Astrocyte (in vitro differentiated cells and primary cell): ENCODE measurements around the gene WBP2NL. TPM values are rescaled to one million over a fixed set of nuclear protein-coding genes. Genes with fewer than 3 reads are reported as not detected.

Experiments used
- DNase-seq: peaks from one replicate; pipeline ENCODE4 v3.0.0-alpha.2; 2010; ENCODE audit warnings: low read depth
- FAIRE-seq: peaks from 2 replicates; lab custom pipeline; 2011; peaks lifted over from hg19 to GRCh38; lab: Jason Lieb, UNC
- H2AFZ ChIP-seq: 2 replicates; pipeline ENCODE4 v1.6.0; 2012; ENCODE audit warnings: low read depth, low read length, inconsistent platforms
- H3K27ac ChIP-seq: 2 replicates; pipeline ENCODE4 v1.5.1; 2011; ENCODE audit warnings: low read depth, low read length, inconsistent platforms
- H3K27me3 ChIP-seq: 2 replicates; pipeline ENCODE4 v1.6.0; 2011; ENCODE audit warnings: low read length, inconsistent platforms; ENCODE audit not compliant: insufficient read depth
- H3K36me3 ChIP-seq: 2 replicates; pipeline ENCODE4 v1.5.1; 2011; ENCODE audit warnings: low read length, inconsistent platforms; ENCODE audit not compliant: insufficient read depth
- H3K4me1 ChIP-seq: 2 replicates; pipeline ENCODE4 v1.5.1; 2011; ENCODE audit warnings: low read length, inconsistent platforms; ENCODE audit not compliant: insufficient read depth
- H3K4me2 ChIP-seq: 2 replicates; pipeline ENCODE4 v1.6.0; 2012; ENCODE audit warnings: low read length, inconsistent platforms
- H3K4me3 ChIP-seq: 2 replicates; pipeline ENCODE4 v1.5.1; 2011; ENCODE audit warnings: low read depth, mild to moderate bottlenecking, low read length, inconsistent platforms; ENCODE audit not compliant: insufficient read depth
- H3K79me2 ChIP-seq: 2 replicates; pipeline ENCODE4 v1.6.0; 2012; ENCODE audit warnings: mild to moderate bottlenecking, low read length, inconsistent platforms; ENCODE audit not compliant: insufficient read depth
- H3K9ac ChIP-seq: 2 replicates; pipeline ENCODE4 v1.6.0; 2012; ENCODE audit warnings: mild to moderate bottlenecking, low read length, inconsistent platforms
- H3K9me3 ChIP-seq: 2 replicates; pipeline ENCODE4 v1.5.1; 2012; ENCODE audit warnings: low read depth, mild to moderate bottlenecking, low read length, inconsistent platforms; ENCODE audit not compliant: insufficient read depth
- H4K20me1 ChIP-seq: 2 replicates; pipeline ENCODE4 v1.6.0; 2012; ENCODE audit warnings: low read length, inconsistent platforms; ENCODE audit not compliant: insufficient read depth
- H3K27ac Mint-ChIP-seq: one replicate; pipeline ENCODE4 v1.8.0; 2021; ENCODE audit warnings: mild to moderate bottlenecking, mixed read lengths; ENCODE audit not compliant: unreplicated experiment
- H3K27me3 Mint-ChIP-seq: one replicate; pipeline ENCODE4 v1.8.0; 2021; ENCODE audit warnings: low read depth, mixed read lengths; ENCODE audit not compliant: unreplicated experiment
- H3K36me3 Mint-ChIP-seq: one replicate; pipeline ENCODE4 v1.8.0; 2021; ENCODE audit warnings: low read depth, mixed read lengths; ENCODE audit not compliant: unreplicated experiment
- H3K4me1 Mint-ChIP-seq: one replicate; pipeline ENCODE4 v1.8.0; 2021; ENCODE audit warnings: low read depth, mixed read lengths; ENCODE audit not compliant: unreplicated experiment
- H3K4me3 Mint-ChIP-seq: one replicate; pipeline ENCODE4 v1.8.0; 2021; ENCODE audit warnings: mild to moderate bottlenecking, moderate library complexity, mixed read lengths; ENCODE audit not compliant: unreplicated experiment
- H3K9me3 Mint-ChIP-seq: one replicate; pipeline ENCODE4 v1.8.0; 2021; ENCODE audit warnings: mild to moderate bottlenecking, mixed read lengths; ENCODE audit not compliant: unreplicated experiment
- CTCF ChIP-seq: IDR thresholded peaks from 2 replicates; pipeline ENCODE4 v1.5.1; 2011; ENCODE audit warnings: low read depth, mild to moderate bottlenecking, inconsistent platforms, low read length, moderate library complexity; ENCODE audit not compliant: insufficient read depth
- EZH2 ChIP-seq: IDR thresholded peaks from 2 replicates; pipeline ENCODE4 v1.6.1; 2012; ENCODE audit warnings: mild to moderate bottlenecking, low read length, inconsistent platforms; ENCODE audit not compliant: insufficient read depth
- total RNA-seq: library from RNA; stranded (reverse); gene quantifications from 2 replicates; pipeline ENCODE4 v1.2.1, GENCODE V29; 2021

Gene WBP2NL
- total RNA-seq, 1 donor from 2014 or later: not detected

- Mint-ChIP-seq H3K4me1 (peaks cover 5% of the 10 kb centered on the region), H3K36me3 (no peaks in the 10 kb centered on the region)
- FAIRE-seq: no peak
Observed at GRCh38 chr22:41963453-41964111, 35.0 kb upstream of the WBP2NL start.

GRCh38 chr22:41964112-41964491, 34.5 kb upstream of the WBP2NL start:
- TF ChIP-seq CTCF: no peak
- TF ChIP-seq EZH2: no peak
- Histone ChIP-seq H3K27ac (no peak overlapping the region), H3K4me1 (peaks cover 5% of the 10 kb centered on the region), H3K4me3 (no peak overlapping the region), H3K9ac (no peak overlapping the region), H3K79me2 (no peaks in the 10 kb centered on the region), H3K27me3 (no peaks in the 10 kb centered on the region), H2AFZ (no peak overlapping the region), H4K20me1 (no peaks in the 10 kb centered on the region), H3K4me2 (no peak overlapping the region), H3K36me3 (no peaks in the 10 kb centered on the region), H3K9me3 (no peaks in the 10 kb centered on the region)
- H3K27ac Mint-ChIP-seq: no peak overlapping the region
- H3K4me1 Mint-ChIP-seq: peaks cover 5% of the 10 kb centered on the region
- no peak overlapping the region for H3K4me3 Mint-ChIP-seq
- FAIRE-seq (no peak), DNase-seq (no peak)
- no peaks in the 10 kb centered on the region for H3K9me3 Mint-ChIP-seq
- no peaks in the 10 kb centered on the region for H3K36me3 Mint-ChIP-seq
- peaks cover 16% of the 10 kb centered on the region for H3K27me3 Mint-ChIP-seq

More at GRCh38 chr22:41963453-41964111, 35.0 kb upstream of the WBP2NL start:
- no peak overlapping the region for H3K9ac ChIP-seq
- H3K27ac ChIP-seq: no peak overlapping the region
- H3K4me1 ChIP-seq: peaks cover 5% of the 10 kb centered on the region
- no peaks in the 10 kb centered on the region for H4K20me1 ChIP-seq
- H3K79me2 ChIP-seq: no peaks in the 10 kb centered on the region
- H3K4me2 ChIP-seq: no peak overlapping the region
- Mint-ChIP-seq H3K9me3 (no peaks in the 10 kb centered on the region), H3K27ac (peak overlapping the region; percentile 14), H3K27me3 (peaks cover 18% of the 10 kb centered on the region), H3K4me3 (no peak overlapping the region)
- TF ChIP-seq EZH2 (no peak), CTCF (no peak)
- no peak overlapping the region for H3K4me3 ChIP-seq
- peak; percentile 58 for DNase-seq
- H3K36me3 ChIP-seq: no peaks in the 10 kb centered on the region
- no peaks in the 10 kb centered on the region for H3K27me3 ChIP-seq
- no peak overlapping the region for H2AFZ ChIP-seq
- no peaks in the 10 kb centered on the region for H3K9me3 ChIP-seq

- no peak for DNase-seq
- no peaks in the 10 kb centered on the region for H3K79me2 ChIP-seq
- H3K36me3 ChIP-seq: no peaks in the 10 kb centered on the region
- H4K20me1 ChIP-seq: no peaks in the 10 kb centered on the region
- Mint-ChIP-seq H3K36me3 (no peaks in the 10 kb centered on the region), H3K27ac (peak overlapping the region; percentile 62), H3K9me3 (no peaks in the 10 kb centered on the region), H3K27me3 (peaks cover 26% of the 10 kb centered on the region), H3K4me3 (no peak overlapping the region), H3K4me1 (peaks cover 5% of the 10 kb centered on the region)
- H3K9ac ChIP-seq: no peak overlapping the region
- peaks cover 3% of the 10 kb centered on the region for H3K4me1 ChIP-seq
- no peak overlapping the region for H3K27ac ChIP-seq
- peaks cover under 1% of the 10 kb centered on the region for H3K27me3 ChIP-seq
- H3K9me3 ChIP-seq: no peaks in the 10 kb centered on the region
- no peak overlapping the region for H3K4me3 ChIP-seq
- no peak overlapping the region for H3K4me2 ChIP-seq
- no peak for FAIRE-seq
- peak overlapping the region; percentile 63 for H2AFZ ChIP-seq
- no peak for TF ChIP-seq EZH2
- TF ChIP-seq CTCF: no peak
Observed at GRCh38 chr22:41966225-41966606, 32.4 kb upstream of the WBP2NL start.
